HL-60 (cell line): ENCODE measurements around the gene RBBP4.
"Not testable (repeated sequence)": the region's sequence is repeated elsewhere in the genome, so short reads cannot be mapped to it uniquely, and the experiment has no call there.

Source experiments
- DNase-seq, 2 experiments: peaks; one replicate each; pipeline ENCODE4 v3.0.0-alpha.2; 2010 to 2020; ENCODE audit warnings: low read depth in 1 of 2, low spot score in 1 of 2
- H3K27ac ChIP-seq: fragments of 250-450 bp; sonication (Bioruptor Pico); replicated peaks from 2 replicates; pipeline ENCODE4 v1.5.1; 2020; ENCODE audit warnings: mild to moderate bottlenecking, moderate library complexity
- H3K27me3 ChIP-seq: fragments of 250-450 bp; sonication (Bioruptor Pico); 2 replicates; pipeline ENCODE4 v1.5.1; 2021; ENCODE audit warnings: mild to moderate bottlenecking, moderate library complexity; ENCODE audit not compliant: insufficient read depth, poor library complexity, severe bottlenecking
- H3K4me3 ChIP-seq: replicated peaks from 2 replicates; pipeline ENCODE4 v1.5.1; 2011; ENCODE audit warnings: mild to moderate bottlenecking, control low read depth, low read length; ENCODE audit not compliant: insufficient read depth
- GABPA ChIP-seq: IDR thresholded peaks from 2 replicates; pipeline ENCODE4 v1.6.1; 2012; ENCODE audit warnings: low read depth
- POLR2AphosphoS5 ChIP-seq: IDR thresholded peaks from 2 replicates; pipeline ENCODE4 v1.6.1; 2012; ENCODE audit warnings: low read depth
- REST ChIP-seq: IDR thresholded peaks from 2 replicates; pipeline ENCODE4 v1.6.1; 2012; ENCODE audit warnings: low read depth; ENCODE audit not compliant: insufficient replicate concordance
- SPI1 ChIP-seq: IDR thresholded peaks from 2 replicates; pipeline ENCODE4 v1.6.1; 2012; ENCODE audit warnings: low read depth, mild to moderate bottlenecking, borderline replicate concordance
- TF ChIP-seq, protein P1 (sequence below): IDR thresholded peaks from one replicate; pipeline ENCODE4 v1.5.1; 2011; ENCODE audit warnings: low read length, control low read depth, inconsistent platforms; ENCODE audit not compliant: insufficient read depth

Gene RBBP4

DNA sequence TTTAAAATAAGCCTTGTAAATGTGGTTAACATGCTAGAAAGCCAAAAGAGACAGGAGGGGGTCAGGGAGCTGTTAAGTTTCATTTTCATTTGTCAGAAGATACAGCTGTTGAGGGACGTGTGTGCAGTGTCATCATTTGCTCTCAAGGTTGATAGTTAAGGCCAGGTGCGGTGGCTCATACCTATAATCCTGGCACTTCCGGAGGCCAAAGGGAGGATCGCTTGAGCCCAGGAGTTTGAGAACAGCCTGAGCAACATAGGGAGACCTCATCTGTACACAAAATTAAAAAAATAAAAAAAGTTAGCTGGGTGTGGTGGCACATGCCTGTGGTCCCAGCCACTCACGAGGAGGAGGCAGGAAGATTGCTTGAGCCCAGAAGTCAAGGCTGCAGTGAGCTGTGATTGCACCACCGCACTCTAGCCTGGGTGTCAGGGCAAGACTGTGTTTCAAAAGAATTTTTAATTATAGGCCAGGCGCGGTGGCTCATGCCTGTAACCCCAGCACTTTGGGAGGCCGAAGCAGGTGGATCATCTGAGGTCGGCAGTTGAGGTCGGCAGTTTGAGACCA lies 23.3 kb upstream of the RBBP4 start:
- no peak for DNase-seq
- Histone ChIP-seq H3K4me3 (no peak overlapping the region), H3K27me3 (no peaks in the 10 kb centered on the region), H3K27ac (no peak overlapping the region)
- TF ChIP-seq SPI1 (no peak), REST (no peak), GABPA (no peak), POLR2AphosphoS5 (no peak)
- TF ChIP-seq, protein P1, sequence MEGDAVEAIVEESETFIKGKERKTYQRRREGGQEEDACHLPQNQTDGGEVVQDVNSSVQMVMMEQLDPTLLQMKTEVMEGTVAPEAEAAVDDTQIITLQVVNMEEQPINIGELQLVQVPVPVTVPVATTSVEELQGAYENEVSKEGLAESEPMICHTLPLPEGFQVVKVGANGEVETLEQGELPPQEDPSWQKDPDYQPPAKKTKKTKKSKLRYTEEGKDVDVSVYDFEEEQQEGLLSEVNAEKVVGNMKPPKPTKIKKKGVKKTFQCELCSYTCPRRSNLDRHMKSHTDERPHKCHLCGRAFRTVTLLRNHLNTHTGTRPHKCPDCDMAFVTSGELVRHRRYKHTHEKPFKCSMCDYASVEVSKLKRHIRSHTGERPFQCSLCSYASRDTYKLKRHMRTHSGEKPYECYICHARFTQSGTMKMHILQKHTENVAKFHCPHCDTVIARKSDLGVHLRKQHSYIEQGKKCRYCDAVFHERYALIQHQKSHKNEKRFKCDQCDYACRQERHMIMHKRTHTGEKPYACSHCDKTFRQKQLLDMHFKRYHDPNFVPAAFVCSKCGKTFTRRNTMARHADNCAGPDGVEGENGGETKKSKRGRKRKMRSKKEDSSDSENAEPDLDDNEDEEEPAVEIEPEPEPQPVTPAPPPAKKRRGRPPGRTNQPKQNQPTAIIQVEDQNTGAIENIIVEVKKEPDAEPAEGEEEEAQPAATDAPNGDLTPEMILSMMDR, result no peak

DNA sequence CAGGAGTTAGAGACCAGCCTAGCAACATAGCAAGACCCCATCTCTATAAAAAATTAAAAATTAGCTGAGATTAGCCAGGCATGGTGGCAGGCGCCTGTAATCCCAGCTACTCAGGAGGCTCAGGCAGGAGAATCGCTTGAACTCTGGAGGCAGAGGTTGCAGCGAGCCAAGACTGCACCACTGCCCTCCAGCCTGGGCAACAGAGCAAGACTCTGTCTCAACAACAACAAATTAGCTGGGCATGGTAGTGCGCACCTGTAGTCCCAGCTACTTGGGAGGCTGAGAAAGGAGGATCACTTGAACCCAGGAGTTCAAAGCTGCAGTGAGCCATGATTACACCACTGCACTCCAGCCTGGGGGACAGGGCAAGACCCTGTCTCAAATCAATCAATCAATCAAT lies 20.8 kb upstream of the RBBP4 start:
- H3K4me3 ChIP-seq, H3K27ac ChIP-seq, DNase-seq, H3K27me3 ChIP-seq: not testable (repeated sequence)

- no peak for DNase-seq
- Histone ChIP-seq H3K27ac (no peak overlapping the region), H3K4me3 (no peak overlapping the region), H3K27me3 (no peaks in the 10 kb centered on the region)
- no peak for TF ChIP-seq GABPA
- TF ChIP-seq POLR2AphosphoS5, result no peak
- TF ChIP-seq, protein P1, result no peak
- TF ChIP-seq REST, result no peak
- TF ChIP-seq SPI1, result no peak
Measured at GRCh38 chr1:32632829-32633228, 18.2 kb upstream of the RBBP4 start.

DNA sequence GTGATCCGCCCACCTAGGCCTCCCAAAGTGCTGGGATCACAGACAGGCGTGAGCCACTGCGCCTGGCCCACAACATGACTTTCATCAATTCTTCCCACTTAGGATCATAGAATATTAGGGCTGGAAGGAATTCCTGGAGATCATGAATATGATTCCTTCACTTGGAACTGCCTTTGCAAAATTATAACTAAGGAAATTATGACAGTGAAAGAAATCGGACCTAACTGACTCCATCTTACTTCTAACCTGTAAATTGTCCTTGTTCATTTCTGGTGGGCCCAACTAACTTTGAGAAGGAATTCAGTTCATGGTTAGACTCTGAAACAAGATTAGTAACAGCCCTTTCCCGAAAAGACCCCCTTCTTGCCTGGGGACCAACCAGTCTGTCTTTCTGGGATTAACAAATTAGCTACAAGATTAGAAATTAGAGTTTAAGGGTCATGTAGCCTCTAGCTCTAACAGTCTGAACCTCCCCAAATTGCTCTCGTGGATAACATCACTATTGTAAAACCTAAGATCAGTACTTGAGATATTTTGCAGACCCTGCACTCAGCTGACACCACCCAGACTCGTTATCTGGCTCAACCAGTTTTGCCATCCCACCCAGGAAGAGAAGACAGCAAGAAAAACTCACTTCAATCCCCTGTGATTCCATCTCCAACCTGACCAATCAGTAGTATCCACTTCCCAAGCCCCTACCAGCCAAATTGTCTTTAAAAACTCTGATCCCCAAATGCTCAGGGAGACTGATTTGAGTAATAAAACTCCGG lies 15.3 kb upstream of the RBBP4 start:
- H3K4me3 ChIP-seq, result no peak overlapping the region
- TF ChIP-seq SPI1 (no peak), POLR2AphosphoS5 (no peak), REST (no peak), GABPA (no peak)
- TF ChIP-seq, protein P1, result no peak
- H3K27me3 ChIP-seq, result no peaks in the 10 kb centered on the region
- no peak overlapping the region for H3K27ac ChIP-seq
- no peak for DNase-seq
